SK-MEL-5 (cell line): ENCODE results near the gene EXOC6B. TPM values are rescaled to one million over a fixed set of nuclear protein-coding genes. Genes with fewer than 3 reads are reported as not detected.
"Not testable (repeated sequence)": the region's sequence is repeated elsewhere in the genome, so short reads cannot be mapped to it uniquely, and the experiment has no call there.

ENCODE experiments used
- DNase-seq: peaks from one replicate; pipeline ENCODE4 v3.0.0-alpha.2; 2016; ENCODE audit warnings: low read depth, low spot score
- in situ Hi-C: cut with HindIII; loops from 2 replicates; pipeline ENCODE4 v1.10.0; 2016; ENCODE audit warnings: low sequenced_read_pairs, high pct_unique_total_duplicates, low pct_unique_long_range_greater_than_20kb
- total RNA-seq: library from RNA; depleted of rRNA; stranded (reverse); fragments of >200 nt; shearing (Covaris generic); gene quantifications from 2 replicates; pipeline ENCODE4 v1.2.3, GENCODE V29; 2014

Gene EXOC6B
- total RNA-seq, 1 experiment from 2014 or later, result 20.0 TPM

- DNase-seq, result no peak
- in situ Hi-C loops, result no loop called here
These were observed 329.4 kb downstream of the EXOC6B start for GRCh38 chr2:72496479-72496878.

GRCh38 chr2:72494392-72494791, 331.4 kb downstream of the EXOC6B start:
- in situ Hi-C loops, result no loop called here
- no peak for DNase-seq

GRCh38 chr2:72484622-72485021, 341.2 kb downstream of the EXOC6B start:
- in situ Hi-C loops, DNase-seq: not testable (repeated sequence)

GRCh38 chr2:72483346-72483745, 342.5 kb downstream of the EXOC6B start:
- DNase-seq, result no peak
- in situ Hi-C loops, result no loop called here

GRCh38 chr2:72475246-72475645, 350.6 kb downstream of the EXOC6B start:
- DNase-seq, result no peak
- in situ Hi-C loops, result no loop called here

- in situ Hi-C loops, result no loop called here
- peak; percentile 36 for DNase-seq
These were observed 367.9 kb downstream of the EXOC6B start for GRCh38 chr2:72457801-72458516.

- no peak for DNase-seq
- in situ Hi-C loops, result no loop called here
These were observed 371.6 kb downstream of the EXOC6B start for GRCh38 chr2:72454189-72454588.

GRCh38 chr2:72442270-72442669, 383.6 kb downstream of the EXOC6B start:
- DNase-seq, result no peak
- in situ Hi-C loops, result no loop called here

GRCh38 chr2:72439892-72440291, 385.9 kb downstream of the EXOC6B start:
- DNase-seq, result no peak
- in situ Hi-C loops, result no loop called here

- in situ Hi-C loops, result no loop called here
- no peak for DNase-seq
These were observed 387.5 kb downstream of the EXOC6B start for GRCh38 chr2:72438364-72438763.

- no peak for DNase-seq
- in situ Hi-C loops, result no loop called here
These were observed 394.1 kb downstream of the EXOC6B start for GRCh38 chr2:72431737-72432136.

GRCh38 chr2:72427022-72427861, 398.6 kb downstream of the EXOC6B start:
- DNase-seq, result no peak
- in situ Hi-C loops, result no loop called here

- in situ Hi-C loops, result no loop called here
- DNase-seq, result no peak
These were observed 399.8 kb downstream of the EXOC6B start for GRCh38 chr2:72425996-72426395.

- no peak for DNase-seq
- in situ Hi-C loops, result no loop called here
These were observed 402.1 kb downstream of the EXOC6B start for GRCh38 chr2:72423756-72424155.

- DNase-seq, in situ Hi-C loops: not testable (repeated sequence)
These were observed 404.0 kb downstream of the EXOC6B start for GRCh38 chr2:72421771-72422379.

- in situ Hi-C loops, result no loop called here
- DNase-seq, result no peak
These were observed 409.9 kb downstream of the EXOC6B start for GRCh38 chr2:72415781-72416475.

- no peak for DNase-seq
- in situ Hi-C loops, result no loop called here
These were observed 410.6 kb downstream of the EXOC6B start for GRCh38 chr2:72415241-72415661.
